NCI-H2081 treated with DMSO at 0.1 percent for 48 hours (cell line): ENCODE results near the gene RACGAP1.
A peak's percentile ranks its signal among the peaks of the same experiment; 100 is the strongest.
"Not testable (repeated sequence)": the region's sequence is repeated elsewhere in the genome, so short reads cannot be mapped to it uniquely, and the experiment has no call there.

Experiments used
- DNase-seq: peaks from one replicate; lab custom pipeline; 2025; lab: John Stamatoyannopoulos, UW

The RACGAP1 gene

GRCh38 chr12:50030449-50030848 is 5.2 kb upstream of the RACGAP1 start:
- not testable (repeated sequence) for DNase-seq

GRCh38 chr12:50026691-50027090 is 1.4 kb upstream of the RACGAP1 start:
- no peak for DNase-seq

DNA sequence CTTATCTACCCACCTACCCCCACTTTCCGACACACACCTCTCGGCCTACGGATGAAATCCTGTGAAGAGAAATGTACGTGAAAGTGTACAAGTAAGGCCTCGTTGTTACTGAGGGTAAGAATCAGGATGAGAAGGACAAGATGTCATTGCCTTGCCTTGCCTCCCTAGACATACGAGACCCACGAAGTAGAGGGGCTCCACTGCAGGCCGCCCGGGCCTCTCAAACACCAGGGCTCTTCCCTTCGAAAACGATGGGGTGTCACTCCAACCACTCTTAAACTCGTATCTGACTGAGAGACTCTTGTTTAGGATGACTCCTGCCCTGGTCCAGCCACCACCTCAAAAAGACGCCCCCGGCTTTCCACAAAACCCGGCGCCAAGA is 498 bp downstream of the RACGAP1 start:
- no peak for DNase-seq

DNA sequence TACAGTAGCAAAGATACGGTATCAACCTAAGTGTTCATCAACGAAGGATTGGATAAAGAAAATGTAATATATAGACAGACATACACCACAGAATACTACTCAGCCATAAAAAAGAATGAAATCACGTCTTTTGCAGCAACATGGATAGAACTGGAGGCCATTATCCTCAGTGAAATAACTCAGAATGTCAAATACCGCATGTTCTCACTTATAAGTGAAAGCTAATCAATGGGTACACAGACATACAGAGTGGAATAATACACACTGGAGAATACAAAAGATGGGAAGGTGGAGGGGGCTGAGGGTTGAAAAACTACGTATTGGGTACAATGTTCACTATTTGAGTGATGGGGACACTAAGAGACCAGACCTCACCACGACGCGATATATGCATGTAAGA is 1.1 kb downstream of the RACGAP1 start:
- DNase-seq = no peak

- DNase-seq = no peak
Observed at GRCh38 chr12:50022903-50023302, 2.4 kb downstream of the RACGAP1 start.

DNA sequence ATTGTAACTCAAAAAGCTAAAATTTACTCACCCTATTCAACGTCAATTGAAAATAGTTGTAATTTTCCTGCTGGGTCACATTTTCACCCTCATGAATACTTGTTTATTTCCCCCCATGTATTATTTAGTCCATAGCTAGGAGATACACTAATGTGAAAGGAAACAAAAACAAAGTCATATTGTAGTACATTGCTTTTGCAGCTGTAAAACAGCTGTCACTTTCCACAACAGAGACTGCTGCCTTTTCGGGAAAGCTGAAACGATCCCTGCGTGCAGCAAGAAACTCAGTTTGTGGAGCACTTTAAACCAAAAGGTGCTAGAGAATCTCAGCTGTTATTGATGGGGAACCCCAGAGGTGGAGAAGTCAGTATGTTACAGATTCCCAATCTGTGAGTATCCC is 4.3 kb downstream of the RACGAP1 start:
- no peak for DNase-seq

DNA sequence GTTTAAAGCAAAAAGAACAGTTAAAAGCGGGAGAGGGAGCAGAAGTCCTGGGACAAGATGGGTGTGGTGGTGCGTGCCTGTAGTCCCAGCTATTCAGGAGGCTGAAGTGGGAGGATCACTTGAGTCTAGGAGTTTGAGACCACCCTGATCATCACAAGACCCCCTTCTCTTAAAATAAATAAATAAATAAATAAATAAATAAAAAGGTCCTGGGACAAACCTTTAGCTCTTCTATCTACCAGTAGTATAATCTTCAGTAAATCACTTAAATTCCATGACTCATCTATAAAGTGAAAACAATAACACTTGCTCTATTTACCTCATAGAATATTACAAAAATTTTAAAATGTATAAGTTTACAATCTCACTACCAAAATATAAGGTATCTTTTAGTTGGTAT is 5.8 kb downstream of the RACGAP1 start:
- no peak for DNase-seq

DNA sequence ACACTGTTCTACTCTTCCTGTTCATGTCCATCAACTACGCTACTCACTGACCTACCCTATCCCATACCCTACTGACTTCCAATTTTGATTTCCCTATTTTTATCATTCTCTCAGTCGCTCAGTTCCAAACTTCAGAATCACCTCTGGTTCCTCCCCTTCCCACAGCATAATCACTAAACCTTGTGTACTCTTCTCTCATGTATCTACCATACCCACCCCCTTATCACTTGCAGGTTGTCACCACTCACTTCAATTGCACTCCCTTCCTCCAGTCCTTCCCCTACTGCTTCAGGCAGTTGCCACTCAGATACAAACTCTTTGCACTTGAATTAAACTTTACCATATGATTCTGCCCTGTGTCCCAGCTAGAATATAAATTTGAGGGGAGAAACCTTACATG is 6.3 kb downstream of the RACGAP1 start:
- DNase-seq = no peak

DNA sequence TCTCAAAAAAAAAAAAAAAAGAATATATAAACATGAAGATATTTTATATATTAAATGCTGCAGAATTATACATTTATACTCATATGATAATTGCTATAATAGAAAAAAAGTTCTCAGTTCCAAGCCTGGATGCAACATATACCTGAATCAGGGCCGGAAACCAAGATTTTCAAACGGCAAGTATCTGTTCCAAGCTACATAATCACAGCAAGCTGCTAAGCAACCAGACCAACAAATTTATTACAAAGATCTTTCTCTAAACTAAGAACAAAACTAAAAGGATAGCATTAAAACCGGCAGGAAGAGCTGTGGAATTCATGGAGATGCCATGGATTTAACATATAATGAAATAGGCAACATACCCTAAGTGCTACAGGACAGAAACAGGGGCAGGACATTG is 7.1 kb downstream of the RACGAP1 start:
- no peak for DNase-seq

GRCh38 chr12:50017641-50018040 is 7.7 kb downstream of the RACGAP1 start:
- DNase-seq = no peak

GRCh38 chr12:50016501-50017475 is 8.5 kb downstream of the RACGAP1 start:
- no peak for DNase-seq

GRCh38 chr12:50014342-50014741 is 11.0 kb downstream of the RACGAP1 start:
- DNase-seq = no peak

- no peak for DNase-seq
Observed at GRCh38 chr12:50013361-50014147, 11.7 kb downstream of the RACGAP1 start.

DNA sequence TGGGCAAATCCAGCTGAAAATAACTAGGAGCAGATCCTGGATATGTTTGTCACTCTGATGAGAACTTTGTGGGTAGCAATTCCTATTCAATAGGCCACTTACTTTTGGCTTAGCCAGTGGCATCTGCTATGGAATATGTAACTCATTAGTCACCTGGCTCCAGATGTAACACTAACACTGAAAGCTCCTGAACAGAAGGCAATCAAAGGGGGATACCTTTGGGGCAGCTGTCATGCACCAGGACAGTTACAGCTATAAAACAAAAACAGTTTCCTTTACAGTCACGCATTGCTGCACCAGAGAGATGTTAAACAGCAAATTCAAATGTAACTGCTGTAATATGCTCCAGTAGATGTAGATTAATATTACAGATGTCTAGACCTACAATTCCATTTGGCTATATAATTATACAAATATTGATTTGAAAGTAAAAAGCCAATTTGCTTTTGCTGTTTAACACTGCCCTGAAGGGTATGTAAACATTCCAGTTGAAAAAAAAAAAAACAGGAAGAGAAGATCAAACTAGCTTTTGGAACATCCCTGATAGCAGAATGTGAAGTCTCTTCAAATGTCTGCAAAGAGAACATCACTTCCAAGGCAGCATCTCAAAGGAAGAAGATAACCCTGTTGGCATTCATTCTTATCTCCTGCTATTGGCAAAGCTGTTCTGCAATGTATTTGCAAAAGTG is 18.4 kb downstream of the RACGAP1 start:
- DNase-seq = no peak

DNA sequence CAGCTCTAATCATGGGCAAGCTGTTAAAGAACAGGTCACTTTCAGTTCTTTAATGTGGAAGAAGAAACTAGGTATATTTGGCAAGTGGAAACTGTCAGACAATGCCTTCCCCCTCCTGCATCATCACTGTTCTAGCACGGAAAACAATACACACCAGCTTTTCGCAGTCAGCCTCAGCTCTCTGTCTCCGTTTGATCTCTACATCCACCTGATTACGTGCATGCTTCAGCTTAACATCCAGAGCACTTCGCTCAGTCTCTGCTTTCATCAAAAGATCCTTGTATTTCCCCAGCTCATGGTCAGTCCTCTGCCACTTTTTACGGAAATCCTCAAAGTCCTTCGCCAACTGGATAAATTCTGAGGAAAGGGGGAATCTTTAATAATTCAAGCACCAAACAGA is 19.0 kb downstream of the RACGAP1 start:
- DNase-seq = no peak

GRCh38 chr12:50005175-50005574 is 20.1 kb downstream of the RACGAP1 start:
- no peak for DNase-seq

DNA sequence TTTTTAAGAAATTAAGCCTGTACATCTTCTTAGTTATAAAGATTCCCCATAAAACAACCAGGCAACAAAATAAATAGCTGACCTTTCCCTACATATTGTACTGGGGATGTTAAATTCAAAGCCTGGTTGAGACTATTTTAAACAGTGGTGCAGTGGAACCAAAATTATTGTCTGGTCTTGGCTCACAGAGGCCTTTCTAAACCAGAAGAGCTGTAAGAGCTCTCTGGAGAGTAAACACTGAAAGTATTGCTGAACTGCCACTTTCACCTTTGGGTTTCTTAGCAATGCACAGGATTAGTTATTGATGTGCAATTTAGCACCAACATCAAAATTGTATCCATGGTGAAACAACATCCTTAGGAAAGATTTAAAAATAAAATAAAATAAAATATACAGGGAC is 20.6 kb downstream of the RACGAP1 start:
- no peak for DNase-seq

- no peak for DNase-seq
Observed at GRCh38 chr12:50003595-50003994, 21.7 kb downstream of the RACGAP1 start.

DNA sequence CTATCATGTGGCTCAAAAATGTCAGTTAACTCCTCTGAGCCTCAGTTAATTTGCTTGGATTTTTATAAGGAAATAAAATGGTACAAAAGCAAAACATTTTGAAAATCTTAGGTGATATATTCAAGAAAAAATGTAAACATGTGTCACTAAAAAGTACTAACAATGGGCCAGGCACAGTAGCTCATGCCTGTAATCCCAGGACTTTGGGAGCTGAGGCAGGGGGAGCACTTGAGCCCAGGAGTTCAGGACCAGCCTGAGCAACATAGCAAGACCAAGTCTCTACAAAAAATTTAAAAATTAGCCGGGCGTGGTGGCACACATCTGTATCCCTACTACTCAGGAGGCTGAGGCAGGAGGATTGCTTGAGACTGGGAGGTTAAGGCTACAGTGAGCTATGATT is 26.8 kb downstream of the RACGAP1 start:
- no peak for DNase-seq

DNA sequence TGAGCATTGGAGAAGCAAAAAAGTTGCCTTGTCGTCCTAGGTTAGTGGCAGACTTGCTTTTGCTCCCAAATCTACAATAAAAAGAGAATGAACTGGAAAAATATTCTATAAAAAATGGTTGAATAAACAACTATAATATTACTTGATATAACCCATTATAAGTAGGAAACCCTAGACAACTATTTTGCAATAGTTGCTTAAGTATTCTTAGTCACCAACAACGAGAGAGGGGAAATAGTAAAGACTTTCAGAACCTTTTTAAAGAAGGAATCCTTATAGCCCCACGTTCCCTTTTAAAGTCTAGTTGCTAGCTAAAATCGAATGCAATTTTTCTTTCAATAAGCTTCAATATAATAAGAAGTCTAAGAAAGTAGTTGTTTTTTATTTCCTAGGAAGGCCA is 35.0 kb downstream of the RACGAP1 start:
- no peak for DNase-seq

DNA sequence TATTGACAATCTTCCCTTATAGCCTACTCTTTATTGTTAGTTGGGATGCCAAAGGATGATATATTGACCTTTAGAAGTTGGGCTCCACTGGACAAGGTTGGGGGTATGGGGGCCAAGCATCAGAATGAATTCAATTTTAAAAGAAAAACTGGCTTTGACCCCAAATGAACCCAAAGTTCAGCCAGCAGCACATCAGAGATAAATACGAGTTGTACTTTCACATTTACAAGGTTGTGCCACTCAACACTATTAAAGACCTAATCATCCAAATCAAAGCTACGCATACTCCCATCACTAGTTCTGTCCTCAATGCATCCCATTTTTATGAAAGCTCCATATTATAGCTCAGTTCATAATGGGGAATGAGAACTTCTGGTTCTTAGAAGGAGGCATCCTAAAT is 35.9 kb downstream of the RACGAP1 start:
- DNase-seq = not testable (repeated sequence)

DNA sequence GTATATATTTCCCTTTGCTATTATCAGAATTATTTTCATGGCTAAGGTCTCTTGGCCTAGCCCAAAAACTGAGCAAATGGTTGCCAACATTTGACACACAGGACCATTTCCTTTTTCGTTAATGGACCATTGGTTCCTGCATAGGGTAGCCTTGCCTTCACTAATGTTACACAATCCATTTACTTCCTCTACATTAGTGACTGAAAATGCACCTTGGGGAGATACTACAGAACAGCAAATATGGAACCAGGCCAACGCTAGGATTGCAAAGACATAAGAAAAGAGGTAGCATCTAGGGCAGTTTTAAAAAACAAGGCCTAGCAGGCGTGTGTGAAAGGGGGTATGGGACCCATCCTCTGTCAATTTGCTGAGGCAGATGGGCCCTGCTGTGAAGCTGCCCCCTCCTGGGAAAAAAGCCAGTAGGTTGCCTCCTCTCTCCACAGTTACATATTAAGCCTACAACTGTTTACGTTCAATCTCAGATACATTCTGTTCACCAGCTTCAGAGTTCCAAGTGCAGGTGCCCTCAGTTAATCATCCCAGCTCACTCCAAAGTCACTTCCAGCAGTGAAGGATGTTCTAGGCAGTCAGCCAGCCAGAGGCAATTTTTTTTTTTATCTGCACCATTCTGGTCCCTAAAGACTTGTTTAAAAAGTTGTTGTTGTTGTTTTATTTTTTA is 37.5 kb downstream of the RACGAP1 start:
- DNase-seq = peak; percentile 50
